ENCODE measurements around the gene ZNF609. TPM values are rescaled to one million over a fixed set of nuclear protein-coding genes. Genes with fewer than 3 reads are reported as not detected.

ZNF609 gene
- total and polyA plus RNA-seq, 2 of the 13 experiments (the other 11 are each of a cell fraction or from before 2014, with no cell fraction given): 8.9 to 9.9 TPM

- no peak overlapping the region for H3K4me3 ChIP-seq (replicated peaks in 1 of 3; ENCODE audit: insufficient read depth in 1 of 3, low read depth in 2 of 3, low read length in 3 of 3)
- ATAC-seq (no peak), FAIRE-seq (no peak), DNase-seq (ENCODE audit: low spot score) (no peak)
- H3K9me3 ChIP-seq (ENCODE audit: low read length): no peaks in the 10 kb centered on the region
- no peaks in the 10 kb centered on the region for H3K36me3 ChIP-seq (replicated peaks in 1 of 2; ENCODE audit: control insufficient read depth in 1 of 2, insufficient read depth in 2 of 2, low read length in 2 of 2)
- H3K79me2 ChIP-seq (ENCODE audit: insufficient read depth, low read length): peaks cover 30% of the 10 kb centered on the region
- POLR2A ChIA-PET: no interaction called here
- no peak overlapping the region for H3K9ac ChIP-seq (ENCODE audit: insufficient read depth, low read depth, low read length)
- peaks cover 23% of the 10 kb centered on the region for H3K4me1 ChIP-seq (ENCODE audit: insufficient read depth, low read length)
- H2AFZ ChIP-seq (ENCODE audit: low read length): no peak overlapping the region
- H3K27ac ChIP-seq (ENCODE audit: extremely low read length, insufficient read depth, low read length): no peak overlapping the region
- intact Hi-C loops (cut with micrococcal nuclease; ENCODE audit: unreplicated experiment) (loop anchor here (10.0 kb wide), 1 partner anchor 46 kb away; no protein-coding TSS in a partner anchor), in situ Hi-C loops (cut with HindIII; ENCODE audit: extremely low pct_ligation_motif_present, low pct_unique_long_range_greater_than_20kb) (no loop called here)
- no TSS peak for BruUV-seq (replicated peaks)
- no peaks in the 10 kb centered on the region for H3K27me3 ChIP-seq (ENCODE audit: control insufficient read depth in 1 of 2, insufficient read depth in 2 of 2, low read length in 2 of 2)
- H3K4me2 ChIP-seq (ENCODE audit: low read depth, low read length): no peak overlapping the region
- CTCF ChIA-PET (ENCODE audit: low intra/inter-chr PET ratio, low total read pairs): no interaction called here
- 0 out of 2 replicates have a peak, but pooled peaks cover 2% of the 10 kb centered on the region for H4K20me1 ChIP-seq (ENCODE audit: insufficient read depth, low read length)
- TF ChIP-seq ZUFSP (CRISPR knock-in tag; IDR thresholded peaks at IDR 0.05; ENCODE audit: borderline replicate concordance): no peak
- no peak for TF ChIP-seq TEAD2 (CRISPR knock-in tag; IDR thresholded peaks at IDR 0.05)
- TF ChIP-seq ZBTB3 (CRISPR knock-in tag; IDR thresholded peaks at IDR 0.05; ENCODE audit: borderline replicate concordance, low read depth): no peak
- TF ChIP-seq CHD4 (IDR thresholded peaks at IDR 0.05; ENCODE audit: borderline replicate concordance, low read length): no peak
- TF ChIP-seq KAT8 (CRISPR knock-in tag; IDR thresholded peaks at IDR 0.05): no peak
- TF ChIP-seq, protein P1, sequence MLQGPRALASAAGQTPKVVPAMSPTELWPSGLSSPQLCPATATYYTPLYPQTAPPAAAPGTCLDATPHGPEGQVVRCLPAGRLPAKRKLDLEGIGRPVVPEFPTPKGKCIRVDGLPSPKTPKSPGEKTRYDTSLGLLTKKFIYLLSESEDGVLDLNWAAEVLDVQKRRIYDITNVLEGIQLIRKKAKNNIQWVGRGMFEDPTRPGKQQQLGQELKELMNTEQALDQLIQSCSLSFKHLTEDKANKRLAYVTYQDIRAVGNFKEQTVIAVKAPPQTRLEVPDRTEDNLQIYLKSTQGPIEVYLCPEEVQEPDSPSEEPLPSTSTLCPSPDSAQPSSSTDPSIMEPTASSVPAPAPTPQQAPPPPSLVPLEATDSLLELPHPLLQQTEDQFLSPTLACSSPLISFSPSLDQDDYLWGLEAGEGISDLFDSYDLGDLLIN (CRISPR knock-in tag; IDR thresholded peaks at IDR 0.05; ENCODE audit: borderline replicate concordance): no peak
- no peak for TF ChIP-seq EZH2 (conservative IDR thresholded peaks at IDR 0.05; ENCODE audit: low read depth, low read length)
- TF ChIP-seq NR3C1 (CRISPR knock-in tag; IDR thresholded peaks at IDR 0.05): no peak
- TF ChIP-seq ZBTB46 (CRISPR knock-in tag; IDR thresholded peaks at IDR 0.05; ENCODE audit: borderline replicate concordance): no peak
- TF ChIP-seq, protein P2, sequence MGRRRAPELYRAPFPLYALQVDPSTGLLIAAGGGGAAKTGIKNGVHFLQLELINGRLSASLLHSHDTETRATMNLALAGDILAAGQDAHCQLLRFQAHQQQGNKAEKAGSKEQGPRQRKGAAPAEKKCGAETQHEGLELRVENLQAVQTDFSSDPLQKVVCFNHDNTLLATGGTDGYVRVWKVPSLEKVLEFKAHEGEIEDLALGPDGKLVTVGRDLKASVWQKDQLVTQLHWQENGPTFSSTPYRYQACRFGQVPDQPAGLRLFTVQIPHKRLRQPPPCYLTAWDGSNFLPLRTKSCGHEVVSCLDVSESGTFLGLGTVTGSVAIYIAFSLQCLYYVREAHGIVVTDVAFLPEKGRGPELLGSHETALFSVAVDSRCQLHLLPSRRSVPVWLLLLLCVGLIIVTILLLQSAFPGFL (CRISPR knock-in tag; IDR thresholded peaks at IDR 0.05): no peak
- TF ChIP-seq, protein P3, sequence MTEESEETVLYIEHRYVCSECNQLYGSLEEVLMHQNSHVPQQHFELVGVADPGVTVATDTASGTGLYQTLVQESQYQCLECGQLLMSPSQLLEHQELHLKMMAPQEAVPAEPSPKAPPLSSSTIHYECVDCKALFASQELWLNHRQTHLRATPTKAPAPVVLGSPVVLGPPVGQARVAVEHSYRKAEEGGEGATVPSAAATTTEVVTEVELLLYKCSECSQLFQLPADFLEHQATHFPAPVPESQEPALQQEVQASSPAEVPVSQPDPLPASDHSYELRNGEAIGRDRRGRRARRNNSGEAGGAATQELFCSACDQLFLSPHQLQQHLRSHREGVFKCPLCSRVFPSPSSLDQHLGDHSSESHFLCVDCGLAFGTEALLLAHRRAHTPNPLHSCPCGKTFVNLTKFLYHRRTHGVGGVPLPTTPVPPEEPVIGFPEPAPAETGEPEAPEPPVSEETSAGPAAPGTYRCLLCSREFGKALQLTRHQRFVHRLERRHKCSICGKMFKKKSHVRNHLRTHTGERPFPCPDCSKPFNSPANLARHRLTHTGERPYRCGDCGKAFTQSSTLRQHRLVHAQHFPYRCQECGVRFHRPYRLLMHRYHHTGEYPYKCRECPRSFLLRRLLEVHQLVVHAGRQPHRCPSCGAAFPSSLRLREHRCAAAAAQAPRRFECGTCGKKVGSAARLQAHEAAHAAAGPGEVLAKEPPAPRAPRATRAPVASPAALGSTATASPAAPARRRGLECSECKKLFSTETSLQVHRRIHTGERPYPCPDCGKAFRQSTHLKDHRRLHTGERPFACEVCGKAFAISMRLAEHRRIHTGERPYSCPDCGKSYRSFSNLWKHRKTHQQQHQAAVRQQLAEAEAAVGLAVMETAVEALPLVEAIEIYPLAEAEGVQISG (CRISPR knock-in tag; IDR thresholded peaks at IDR 0.05): no peak
- TF ChIP-seq HNRNPL (IDR thresholded peaks at IDR 0.05; ENCODE audit: low read depth, low read length): no peak
Measured at GRCh38 chr15:64599226-64599625, 138.8 kb downstream of the ZNF609 start.
